ENCODE data around the gene PFKFB4. TPM values are rescaled to one million over a fixed set of nuclear protein-coding genes. Genes with fewer than 3 reads are reported as not detected.
"Not testable (repeated sequence)": the region's sequence is repeated elsewhere in the genome, so short reads cannot be mapped to it uniquely, and the experiment has no call there.

Gene PFKFB4
- total RNA-seq, 1 donor from 2014 or later = 22.4 TPM

- H3K27me3 ChIP-seq (ENCODE audit: control insufficient read depth, insufficient read depth, low read length) = no peaks in the 10 kb centered on the region
- DNase-seq (ENCODE audit: low read depth) = no peak
- TF ChIP-seq, protein P1, sequence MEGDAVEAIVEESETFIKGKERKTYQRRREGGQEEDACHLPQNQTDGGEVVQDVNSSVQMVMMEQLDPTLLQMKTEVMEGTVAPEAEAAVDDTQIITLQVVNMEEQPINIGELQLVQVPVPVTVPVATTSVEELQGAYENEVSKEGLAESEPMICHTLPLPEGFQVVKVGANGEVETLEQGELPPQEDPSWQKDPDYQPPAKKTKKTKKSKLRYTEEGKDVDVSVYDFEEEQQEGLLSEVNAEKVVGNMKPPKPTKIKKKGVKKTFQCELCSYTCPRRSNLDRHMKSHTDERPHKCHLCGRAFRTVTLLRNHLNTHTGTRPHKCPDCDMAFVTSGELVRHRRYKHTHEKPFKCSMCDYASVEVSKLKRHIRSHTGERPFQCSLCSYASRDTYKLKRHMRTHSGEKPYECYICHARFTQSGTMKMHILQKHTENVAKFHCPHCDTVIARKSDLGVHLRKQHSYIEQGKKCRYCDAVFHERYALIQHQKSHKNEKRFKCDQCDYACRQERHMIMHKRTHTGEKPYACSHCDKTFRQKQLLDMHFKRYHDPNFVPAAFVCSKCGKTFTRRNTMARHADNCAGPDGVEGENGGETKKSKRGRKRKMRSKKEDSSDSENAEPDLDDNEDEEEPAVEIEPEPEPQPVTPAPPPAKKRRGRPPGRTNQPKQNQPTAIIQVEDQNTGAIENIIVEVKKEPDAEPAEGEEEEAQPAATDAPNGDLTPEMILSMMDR (IDR thresholded peaks at IDR 0.05; ENCODE audit: insufficient read depth, low read length, poor library complexity, severe bottlenecking) = no peak
- no peak overlapping the region for H3K4me3 ChIP-seq (ENCODE audit: low read depth, low read length)
- peaks cover 2% of the 10 kb centered on the region for H3K36me3 ChIP-seq (ENCODE audit: control insufficient read depth, insufficient read depth, low read length)
Measured at GRCh38 chr3:48536116-48536515, 20.5 kb downstream of the PFKFB4 start.

- H3K4me3 ChIP-seq (ENCODE audit: low read depth, low read length) = no peak overlapping the region
- TF ChIP-seq, protein P1 (IDR thresholded peaks at IDR 0.05; ENCODE audit: insufficient read depth, low read length, poor library complexity, severe bottlenecking) = no peak
- peaks cover 2% of the 10 kb centered on the region for H3K36me3 ChIP-seq (ENCODE audit: control insufficient read depth, insufficient read depth, low read length)
- DNase-seq (ENCODE audit: low read depth) = no peak
- no peaks in the 10 kb centered on the region for H3K27me3 ChIP-seq (ENCODE audit: control insufficient read depth, insufficient read depth, low read length)
Measured at GRCh38 chr3:48535578-48535977, 21.0 kb downstream of the PFKFB4 start.

- Histone ChIP-seq H3K27me3 (ENCODE audit: control insufficient read depth, insufficient read depth, low read length) (no peaks in the 10 kb centered on the region), H3K36me3 (ENCODE audit: control insufficient read depth, insufficient read depth, low read length) (peaks cover 2% of the 10 kb centered on the region), H3K4me3 (ENCODE audit: low read depth, low read length) (no peak overlapping the region)
- TF ChIP-seq, protein P1 (IDR thresholded peaks at IDR 0.05; ENCODE audit: insufficient read depth, low read length, poor library complexity, severe bottlenecking) = no peak
- no peak for DNase-seq (ENCODE audit: low read depth)
Measured at GRCh38 chr3:48532977-48533337, 23.6 kb downstream of the PFKFB4 start.

GRCh38 chr3:48532271-48532976 lies 24.2 kb downstream of the PFKFB4 start:
- DNase-seq (ENCODE audit: low read depth) = no peak
- peaks cover 2% of the 10 kb centered on the region for H3K36me3 ChIP-seq (ENCODE audit: control insufficient read depth, insufficient read depth, low read length)
- TF ChIP-seq, protein P1 (IDR thresholded peaks at IDR 0.05; ENCODE audit: insufficient read depth, low read length, poor library complexity, severe bottlenecking) = no peak
- H3K4me3 ChIP-seq (ENCODE audit: low read depth, low read length) = no peak overlapping the region
- no peaks in the 10 kb centered on the region for H3K27me3 ChIP-seq (ENCODE audit: control insufficient read depth, insufficient read depth, low read length)

DNA sequence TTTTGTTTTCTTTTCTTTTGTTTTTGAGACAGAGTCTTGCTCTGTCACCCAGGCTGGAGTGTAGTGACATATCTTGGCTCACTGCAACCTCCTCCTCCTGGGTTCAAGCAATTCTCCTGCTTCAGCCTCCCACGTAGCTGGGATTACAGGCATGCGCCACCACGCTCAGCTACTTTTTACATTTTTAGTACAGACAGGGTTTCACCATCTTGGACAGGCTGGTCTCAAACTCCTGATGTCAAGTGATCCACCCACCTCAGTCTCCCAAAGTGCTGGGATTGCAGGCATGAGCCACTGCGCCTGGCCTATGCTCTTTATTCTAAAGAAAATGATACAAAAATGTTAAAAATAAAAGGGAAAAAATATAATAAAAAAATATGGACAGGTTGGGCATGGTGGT lies 25.9 kb downstream of the PFKFB4 start:
- H3K36me3 ChIP-seq (ENCODE audit: control insufficient read depth, insufficient read depth, low read length); H3K27me3 ChIP-seq (ENCODE audit: control insufficient read depth, insufficient read depth, low read length); DNase-seq (ENCODE audit: low read depth); H3K4me3 ChIP-seq (ENCODE audit: low read depth, low read length): not testable (repeated sequence)

GRCh38 chr3:48528754-48529153 lies 27.8 kb downstream of the PFKFB4 start:
- Histone ChIP-seq H3K4me3 (ENCODE audit: low read depth, low read length) (no peak overlapping the region), H3K27me3 (ENCODE audit: control insufficient read depth, insufficient read depth, low read length) (no peaks in the 10 kb centered on the region), H3K36me3 (ENCODE audit: control insufficient read depth, insufficient read depth, low read length) (no peaks in the 10 kb centered on the region)
- TF ChIP-seq, protein P1 (IDR thresholded peaks at IDR 0.05; ENCODE audit: insufficient read depth, low read length, poor library complexity, severe bottlenecking) = no peak
- no peak for DNase-seq (ENCODE audit: low read depth)

All from kidney epithelial cell (primary cell).